HCT116 (cell line): Measurements from ENCODE around the gene PLEK2. TPM values are rescaled to one million over a fixed set of nuclear protein-coding genes. Genes with fewer than 3 reads are reported as not detected.
A peak's percentile ranks its signal among the peaks of the same experiment; 100 is the strongest.

Experiments
- ATAC-seq: fragments of 200-7000 bp; cut with Tn5 transposase; 2 replicates; pipeline ENCODE4 v1.9.1; 2020; ENCODE audit warnings: mild to moderate bottlenecking, moderate library complexity
- BruUV-seq: library from RNA; stranded (reverse); fragments of 400-500 nt; replicated peaks from 2 replicates; lab custom pipeline; 2021; lab: Mats Ljungman, UMichigan
- CTCF ChIA-PET: fragments of 300-600 bp; sonication (Branson Sonifier 250); formaldehyde crosslinking; loops from one replicate; lab custom pipeline; 2021; ENCODE audit warnings: antibody characterized with exemption; lab: Charles Lee
- POLR2A ChIA-PET: fragments of 300-600, 350-600 bp; sonication (Branson Sonifier 250); formaldehyde crosslinking; loops from one replicate; lab custom pipeline; 2021; ENCODE audit warnings: antibody characterized with exemption; lab: Charles Lee
- RAD21 ChIA-PET, 2 experiments: fragments of 300-600 bp; sonication (Branson Sonifier 250); formaldehyde crosslinking; loops; one replicate each; lab custom pipeline; 2023; ENCODE audit warnings: low total read pairs in 2 of 2; ENCODE audit not compliant: uncharacterized antibody in 2 of 2, unreplicated experiment in 2 of 2, low non-redundant PET in 1 of 2; lab: Charles Lee
- DNase-seq: peaks from one replicate; pipeline ENCODE4 v3.0.0-alpha.2; 2010; ENCODE audit warnings: low read depth, low spot score
- H2AFZ ChIP-seq: fragments of 200-600 bp; shearing (Covaris generic), sonication (generic); 2 replicates; pipeline ENCODE4 v1.6.1; 2017; ENCODE audit warnings: low read depth, mixed run types, mixed read lengths, antibody characterized with exemption, low read length; ENCODE audit not compliant: poor library complexity, severe bottlenecking
- H3K27ac ChIP-seq: 2 replicates; pipeline ENCODE4 v1.5.1; 2012; ENCODE audit warnings: low read depth, low read length
- H3K27me3 ChIP-seq: fragments of 200-600 bp; sonication (generic); 2 replicates; pipeline ENCODE4 v1.6.1; 2016; ENCODE audit warnings: mixed run types, low read length, mixed read lengths; ENCODE audit not compliant: insufficient read depth
- H3K36me3 ChIP-seq, 2 experiments: fragments of 200-500 bp in 1 of 2; fragments of 200-600 bp in 1 of 2; sonication (Bioruptor generic) in 1 of 2; sonication (generic) in 1 of 2; 2 replicates each; pipeline versions ENCODE4 v1.5.1 to v1.6.1; 2014 to 2016; ENCODE audit warnings: low read length in 2 of 2, inconsistent platforms in 1 of 2, mixed read lengths in 1 of 2, mixed run types in 1 of 2; ENCODE audit not compliant: insufficient read depth in 2 of 2, control insufficient read depth in 1 of 2
- H3K4me1 ChIP-seq, 2 experiments: fragments of 200-600 bp in 1 of 2; sonication (generic) in 1 of 2; 2 replicates each; pipeline versions ENCODE4 v1.5.1 to v1.6.1; 2012 to 2017; ENCODE audit warnings: low read length in 2 of 2, inconsistent platforms in 1 of 2, mild to moderate bottlenecking in 1 of 2, mixed read lengths in 1 of 2, mixed run types in 1 of 2, moderate library complexity in 1 of 2; ENCODE audit not compliant: insufficient read depth in 2 of 2, control insufficient read depth in 1 of 2
- H3K4me2 ChIP-seq: fragments of 200-600 bp; sonication (generic); 2 replicates; pipeline ENCODE4 v1.6.1; 2017; ENCODE audit warnings: mixed run types, low read length, mixed read lengths
- H3K4me3 ChIP-seq, 2 experiments: fragments of 200-600 bp in 1 of 2; sonication (generic) in 1 of 2; replicated peaks in 1 of 2; 2 replicates each; pipeline ENCODE4 v1.5.1; 2011 to 2016; ENCODE audit warnings: low read length in 2 of 2, control low read depth in 1 of 2, low read depth in 1 of 2, mild to moderate bottlenecking in 1 of 2, mixed read lengths in 1 of 2, mixed run types in 1 of 2
- H3K79me2 ChIP-seq: fragments of 200-600 bp; sonication (generic); 2 replicates; pipeline ENCODE4 v1.6.1; 2017; ENCODE audit warnings: mild to moderate bottlenecking, mixed run types, low read length, moderate library complexity, mixed read lengths; ENCODE audit not compliant: insufficient read depth
- H3K9ac ChIP-seq: fragments of 200-600 bp; sonication (generic); 2 replicates; pipeline ENCODE4 v1.6.1; 2016; ENCODE audit warnings: low read length, mixed read lengths
- H3K9me2 ChIP-seq: fragments of 200-600 bp; sonication (generic), shearing (Covaris generic); 2 replicates; pipeline ENCODE4 v1.6.1; 2017; ENCODE audit warnings: mixed run types, mild to moderate bottlenecking, moderate library complexity; ENCODE audit not compliant: insufficient read depth
- H3K9me3 ChIP-seq, 2 experiments: fragments of 200-500 bp in 1 of 2; fragments of 200-600 bp in 1 of 2; sonication (Bioruptor generic) in 1 of 2; sonication (generic) in 1 of 2; 2 replicates each; pipeline ENCODE4 v1.6.1; 2014 to 2017; ENCODE audit warnings: low read length in 2 of 2, mixed read lengths in 2 of 2, inconsistent platforms in 1 of 2, low read depth in 1 of 2, mild to moderate bottlenecking in 1 of 2, mixed run types in 1 of 2, moderate library complexity in 1 of 2; ENCODE audit not compliant: control insufficient read depth in 1 of 2, insufficient read depth in 1 of 2
- H4K20me1 ChIP-seq: fragments of 200-600 bp; sonication (generic), shearing (Covaris generic); 2 replicates; pipeline ENCODE4 v1.6.1; 2017; ENCODE audit warnings: mixed run types, mild to moderate bottlenecking, moderate library complexity; ENCODE audit not compliant: insufficient read depth
- ATF3 ChIP-seq: IDR thresholded peaks from 2 replicates; pipeline ENCODE4 v1.6.1; 2012
- CBX3 ChIP-seq: IDR thresholded peaks from 2 replicates; pipeline ENCODE4 v1.6.1; 2012; ENCODE audit warnings: low read depth
- CTCF ChIP-seq, 3 experiments: fragments of 200-600 bp in 1 of 3; sonication (generic) in 1 of 3; IDR thresholded peaks in 2 of 3; conservative IDR thresholded peaks in 1 of 3; 2 replicates each; pipeline ENCODE4 v1.5.1; 2012 to 2017; ENCODE audit warnings: low read depth in 2 of 3, low read length in 2 of 3, antibody characterized with exemption in 1 of 3, borderline replicate concordance in 1 of 3, control low read depth in 1 of 3, mild to moderate bottlenecking in 1 of 3, mixed read lengths in 1 of 3, mixed run types in 1 of 3, moderate library complexity in 1 of 3; ENCODE audit not compliant: insufficient read depth in 1 of 3
- EGR1 ChIP-seq: IDR thresholded peaks from 2 replicates; pipeline ENCODE4 v1.6.1; 2012; ENCODE audit warnings: low read depth
- EZH2phosphoT487 ChIP-seq: fragments of 200-600 bp; IDR thresholded peaks from 2 replicates; pipeline ENCODE4 v1.6.1; 2018; ENCODE audit warnings: antibody characterized with exemption, borderline replicate concordance
- FOSL1 ChIP-seq: IDR thresholded peaks from 2 replicates; pipeline ENCODE4 v1.6.1; 2012; ENCODE audit warnings: low read depth
- JUND ChIP-seq: IDR thresholded peaks from 2 replicates; pipeline ENCODE4 v1.6.1; 2012
- MAX ChIP-seq: IDR thresholded peaks from 2 replicates; pipeline ENCODE4 v1.6.1; 2012
- POLR2A ChIP-seq: IDR thresholded peaks from 2 replicates; pipeline ENCODE4 v1.7.0; 2011; ENCODE audit warnings: borderline replicate concordance; ENCODE audit not compliant: insufficient read depth, insufficient read length; ENCODE audit errors: extremely low read depth
- POLR2AphosphoS5 ChIP-seq: IDR thresholded peaks from 2 replicates; pipeline ENCODE4 v1.6.1; 2011; ENCODE audit warnings: mild to moderate bottlenecking, low read depth, low read length, moderate library complexity
- REST ChIP-seq: IDR thresholded peaks from 2 replicates; pipeline ENCODE4 v1.6.1; 2012; ENCODE audit warnings: low read depth
- SP1 ChIP-seq: IDR thresholded peaks from 2 replicates; pipeline ENCODE4 v1.6.1; 2012; ENCODE audit warnings: low read depth
- SRF ChIP-seq: IDR thresholded peaks from 2 replicates; pipeline ENCODE4 v1.6.1; 2012; ENCODE audit warnings: low read depth
- TCF7L2 ChIP-seq: IDR thresholded peaks from 2 replicates; pipeline ENCODE4 v1.7.0; 2011; ENCODE audit warnings: borderline replicate concordance, inconsistent platforms; ENCODE audit not compliant: insufficient read depth, insufficient read length; ENCODE audit errors: extremely low read depth
- YY1 ChIP-seq: IDR thresholded peaks from 2 replicates; pipeline ENCODE4 v1.6.1; 2011; ENCODE audit warnings: low read length, low read depth, moderate library complexity, mild to moderate bottlenecking; ENCODE audit not compliant: insufficient replicate concordance; ENCODE audit errors: extremely low read depth
- ZBTB33 ChIP-seq: IDR thresholded peaks from 2 replicates; pipeline ENCODE4 v1.6.1; 2011; ENCODE audit warnings: mild to moderate bottlenecking, low read length, moderate library complexity; ENCODE audit not compliant: insufficient replicate concordance; ENCODE audit errors: extremely low read depth
- ZFX ChIP-seq: fragments of 450-650 bp; IDR thresholded peaks from 2 replicates; pipeline ENCODE4 v1.6.1; 2017
- ZNF274 ChIP-seq: fragments of 200-500 bp; sonication (Bioruptor generic); IDR thresholded peaks from 2 replicates; pipeline ENCODE4 v1.6.1; 2014; ENCODE audit warnings: mild to moderate bottlenecking, low read depth, low read length, inconsistent platforms
- intact Hi-C: fragments of 100-400 bp; cut with micrococcal nuclease; formaldehyde crosslinking; loops from 2 replicates; pipeline ENCODE4 v1.10.0; 2022
- total RNA-seq: library from RNA; stranded (reverse); gene quantifications from one replicate; pipeline ENCODE4 v1.2.1, GENCODE V29; 2021; ENCODE audit not compliant: unreplicated experiment

PLEK2 gene
- total RNA-seq, 1 experiment from 2014 or later, result 67.6 TPM

- Histone ChIP-seq H3K4me1 (peaks cover 36 to 44% of the 10 kb centered on the region in 2 experiments), H3K36me3 (no peaks in the 10 kb centered on the region; a peak in 1 of 4 replicates), H3K9ac (no peak overlapping the region), H3K9me3 (no peaks in the 10 kb centered on the region), H3K27me3 (no peaks in the 10 kb centered on the region), H3K9me2 (no peaks in the 10 kb centered on the region), H3K79me2 (peaks cover 50% of the 10 kb centered on the region), H4K20me1 (no peaks in the 10 kb centered on the region), H3K27ac (no peak overlapping the region), H3K4me3 (no peak overlapping the region), H3K4me2 (peak overlapping the region; percentile 78; the same call in 1 of the 2 replicates), H2AFZ (no peak overlapping the region)
- no peak for DNase-seq
- ChIA-PET POLR2A (interaction anchor here (0.7 to 1.1 kb wide), 2 partner anchors 51 to 751 kb away, joined by 3 read pairs; partner anchors contain the start of gene ATP6V1D), CTCF (interaction anchor here (1.3 kb wide), 1 partner anchor 50 kb away, joined by 4 read pairs; the partner anchor contains the start of genes ATP6V1D and EIF2S1), RAD21 (no interaction called here)
- TF ChIP-seq POLR2A (no peak), MAX (no peak), CBX3 (no peak), EZH2phosphoT487 (no peak), REST (no peak), FOSL1 (no peak), YY1 (no peak), TCF7L2 (no peak), CTCF (IDR thresholded peaks at IDR 0.05 in 2 of 3, conservative IDR thresholded peaks at IDR 0.05 in 1 of 3; ENCODE audit: borderline replicate concordance in 1 of 3, insufficient read depth in 1 of 3, low read depth in 2 of 3, low read length in 2 of 3) (no peak), SRF (no peak), POLR2AphosphoS5 (no peak), ZNF274 (no peak), ZFX (no peak), JUND (no peak), ATF3 (no peak), EGR1 (no peak), ZBTB33 (no peak), SP1 (no peak)
- ATAC-seq, result no peak
- no TSS peak for BruUV-seq
- intact Hi-C loops, result no loop called here
Observed at GRCh38 chr14:67410313-67410712, 1.7 kb downstream of the PLEK2 start.
